K562 (cell line): ENCODE results near the gene TTC22. TPM values are rescaled to one million over a fixed set of nuclear protein-coding genes. Genes with fewer than 3 reads are reported as not detected.
A peak's percentile ranks its signal among the peaks of the same experiment; 100 is the strongest.

Source experiments
- ATAC-seq: fragments of 200-7000 bp; cut with Tn5 transposase; 3 replicates; pipeline ENCODE4 v1.9.1; 2020; ENCODE audit warnings: moderate library complexity
- BruUV-seq: library from RNA; stranded (reverse); fragments of 400-500 nt; replicated peaks from 2 replicates; lab custom pipeline; 2021; lab: Mats Ljungman, UMichigan
- CTCF ChIA-PET: fragments of 300-600 bp; formaldehyde crosslinking; extraction: SDS; loops from one replicate; lab custom pipeline; 2021; ENCODE audit warnings: low intra/inter-chr PET ratio; lab: Yijun Ruan, JAX
- POLR2A ChIA-PET: fragments of 300-600, 350-650 bp; sonication (Branson Sonifier 250); formaldehyde crosslinking; extraction: SDS; loops from one replicate; lab custom pipeline; 2021; ENCODE audit warnings: antibody characterized with exemption, inconsistent platforms; lab: Yijun Ruan, JAX
- DNase-seq, 4 experiments: peaks; one replicate each; pipeline versions ENCODE4 v3.0.0 to v3.0.0-alpha.2; 2011 to 2018; ENCODE audit warnings: low spot score in 3 of 4, mixed read lengths in 3 of 4; ENCODE audit errors: extremely low read depth in 1 of 4
- FAIRE-seq: peaks from 2 replicates; lab custom pipeline; 2011; peaks lifted over from hg19 to GRCh38; lab: Jason Lieb, UNC
- H2AFZ ChIP-seq: 2 replicates; pipeline ENCODE4 v1.6.0; 2011; ENCODE audit warnings: low read depth, low read length, control low read depth, inconsistent platforms
- H3K27ac ChIP-seq: fragments of 200-600 bp; 3 replicates; pipeline ENCODE4 v1.8.0; 2011; ENCODE audit warnings: low read depth, mild to moderate bottlenecking, control low read depth, inconsistent platforms, low read length, moderate library complexity, mixed read lengths; ENCODE audit errors: extremely low read depth
- H3K27me3 ChIP-seq, 2 experiments: fragments of 300-600 bp in 1 of 2; 2 replicates in 1 of 2; 3 replicates in 1 of 2; pipeline versions ENCODE4 v1.6.0 to v1.8.0; 2011; ENCODE audit warnings: inconsistent platforms in 2 of 2, low read length in 2 of 2, mild to moderate bottlenecking in 1 of 2, mixed read lengths in 1 of 2, moderate library complexity in 1 of 2; ENCODE audit not compliant: control insufficient read depth in 2 of 2, insufficient read depth in 2 of 2
- H3K36me3 ChIP-seq: fragments of 300-600 bp; 3 replicates; pipeline ENCODE4 v1.8.0; 2011; ENCODE audit warnings: mild to moderate bottlenecking, low read length, inconsistent platforms; ENCODE audit not compliant: control insufficient read depth, insufficient read depth
- H3K4me1 ChIP-seq, 2 experiments: fragments of 200-600 bp in 1 of 2; replicated peaks in 1 of 2; 2 replicates in 1 of 2; 3 replicates in 1 of 2; pipeline versions ENCODE4 v1.5.1 to v1.8.0; 2011; ENCODE audit warnings: inconsistent platforms in 2 of 2, low read length in 2 of 2, mild to moderate bottlenecking in 1 of 2, mixed read lengths in 1 of 2, moderate library complexity in 1 of 2; ENCODE audit not compliant: control insufficient read depth in 2 of 2, insufficient read depth in 2 of 2
- H3K4me2 ChIP-seq: 2 replicates; pipeline ENCODE4 v1.6.1; 2011; ENCODE audit warnings: low read length, control low read depth, inconsistent platforms, mixed read lengths; ENCODE audit not compliant: insufficient read depth
- H3K4me3 ChIP-seq: fragments of 200-600 bp; sonication (generic), shearing (Covaris generic); 2 replicates; pipeline ENCODE4 v1.5.1; 2016; ENCODE audit warnings: control low read depth, inconsistent platforms
- H3K79me2 ChIP-seq: fragments of 200-600 bp; 3 replicates; pipeline ENCODE4 v1.8.0; 2011; ENCODE audit warnings: low read length, inconsistent platforms; ENCODE audit not compliant: control insufficient read depth, insufficient read depth
- H3K9ac ChIP-seq, 2 experiments: 2 replicates each; pipeline versions ENCODE4 v1.6.0 to v1.6.1; 2011; ENCODE audit warnings: low read depth in 2 of 2, low read length in 2 of 2, control low read depth in 1 of 2, inconsistent platforms in 1 of 2, mild to moderate bottlenecking in 1 of 2, mixed read lengths in 1 of 2; ENCODE audit not compliant: insufficient read depth in 1 of 2
- H3K9me1 ChIP-seq: one replicate; pipeline ENCODE4 v1.6.0; 2011; ENCODE audit warnings: inconsistent platforms, mild to moderate bottlenecking, low read length, moderate library complexity; ENCODE audit not compliant: control insufficient read depth, insufficient read depth
- H3K9me3 ChIP-seq: replicated peaks from 2 replicates; pipeline ENCODE4 v1.5.1; 2011; ENCODE audit warnings: low read depth, low read length, inconsistent platforms; ENCODE audit not compliant: control insufficient read depth, insufficient read depth
- H4K20me1 ChIP-seq: replicated peaks from 2 replicates; pipeline ENCODE4 v1.6.1; 2011; ENCODE audit warnings: low read length, inconsistent platforms, mixed read lengths; ENCODE audit not compliant: control insufficient read depth, insufficient read depth
- E2F3 ChIP-seq: fragments of 250-450 bp; sonication (Bioruptor Pico); IDR thresholded peaks from 2 replicates; pipeline ENCODE4 v1.4.0; 2020; ENCODE audit warnings: mild to moderate bottlenecking
- NR2C2 ChIP-seq, 2 experiments: fragments of 200-800 bp in 1 of 2; sonication (Bioruptor generic) in 1 of 2; sonication (generic) in 1 of 2; formaldehyde crosslinking in 1 of 2; IDR thresholded peaks; 2 replicates each; pipeline versions ENCODE4 v1.6.1 to v1.8.0; 2016 to 2022; ENCODE audit warnings: mild to moderate bottlenecking in 1 of 2, missing compliant biosample characterization in 1 of 2, missing genetic modification characterization in 1 of 2, missing genetic modification reagents in 1 of 2
- RAD21 ChIP-seq, 2 experiments: fragments of 250-450 bp in 1 of 2; fragments of 450-650 bp in 1 of 2; sonication (Bioruptor Pico) in 1 of 2; formaldehyde crosslinking in 1 of 2; IDR thresholded peaks in 1 of 2; conservative IDR thresholded peaks in 1 of 2; 2 replicates each; pipeline versions ENCODE4 v1.4.0 to v1.8.0; 2020 to 2022; ENCODE audit warnings: mild to moderate bottlenecking in 2 of 2, moderate library complexity in 1 of 2
- ZBTB17 ChIP-seq: fragments of 450-650 bp; formaldehyde crosslinking; IDR thresholded peaks from 2 replicates; pipeline ENCODE4 v1.4.0; 2020; ENCODE audit warnings: mild to moderate bottlenecking
- WGBS: fragments of 100-300 bp; shearing (Covaris generic); methylation state at CpG from one replicate; pipeline ENCODE4 v1.1.6; 2016; ENCODE audit warnings: low coverage, mixed read lengths; ENCODE audit not compliant: insufficient coverage; ENCODE audit errors: missing lambda C conversion rate; 5-methylcytosine and 5-hydroxymethylcytosine counted together
- in situ Hi-C: fragments of 300-500 bp; cut with MboI; formaldehyde crosslinking; loops from 4 replicates; pipeline ENCODE4 v1.15.0; 2018; ENCODE audit warnings: inconsistent platforms, mixed read lengths
- intact Hi-C: fragments of 100-400 bp; cut with micrococcal nuclease; formaldehyde crosslinking; loops from 2 replicates; pipeline ENCODE4 v1.14.2; 2022
- polyA plus RNA-seq, 8 experiments: library from polyadenylated mRNA; depleted of rRNA in 4 of 8; stranded (reverse) in 5 of 8; unstranded in 3 of 8; fragments of >200 nt; fragmentation: Nextera tagmentation in 2 of 8; fragmentation: Illumina TruSeq in 1 of 8; extraction: Ambion mirVana in 2 of 8; extraction: Trizol in 1 of 8; gene quantifications; 2 replicates each; pipeline versions ENCODE4 v1.2.1 to v1.2.3, GENCODE V29; 2011 to 2014; ENCODE audit warnings: inconsistent platforms in 1 of 8, missing spikeins in 1 of 8
- total RNA-seq, 7 experiments: library from RNA; depleted of rRNA in 6 of 7; stranded (reverse); fragments of >200 nt in 6 of 7; fragmentation: Illumina TruSeq in 2 of 7; extraction: Trizol in 2 of 7; gene quantifications; 2 replicates each; pipeline versions ENCODE4 v1.2.1 to v1.2.3, GENCODE V29; 2011 to 2021; ENCODE audit warnings: low replicate concordance in 1 of 7
- TF ChIP-seq, protein P1 (sequence below), 3 experiments: IDR thresholded peaks in 2 of 3; conservative IDR thresholded peaks in 1 of 3; 2 replicates each; pipeline ENCODE4 v1.5.1; 2011 to 2012; ENCODE audit warnings: low read length in 3 of 3, mild to moderate bottlenecking in 3 of 3, control low read depth in 2 of 3, improper control_type of control experiment in 1 of 3, inconsistent platforms in 1 of 3, low read depth in 1 of 3, mixed read lengths in 1 of 3, moderate library complexity in 1 of 3; ENCODE audit not compliant: insufficient read depth in 2 of 3
- TF ChIP-seq, protein P2 (sequence below): IDR thresholded peaks from 2 replicates; pipeline ENCODE4 v1.6.1; 2011; ENCODE audit warnings: borderline replicate concordance, low read depth, mild to moderate bottlenecking, moderate library complexity, low read length; ENCODE audit not compliant: insufficient read depth, poor library complexity, severe bottlenecking

The TTC22 gene
- total and polyA plus RNA-seq, 9 of the 15 experiments (the other 6 are each of a cell fraction or from before 2014, with no cell fraction given): 0.07 TPM; not detected in 8

DNA sequence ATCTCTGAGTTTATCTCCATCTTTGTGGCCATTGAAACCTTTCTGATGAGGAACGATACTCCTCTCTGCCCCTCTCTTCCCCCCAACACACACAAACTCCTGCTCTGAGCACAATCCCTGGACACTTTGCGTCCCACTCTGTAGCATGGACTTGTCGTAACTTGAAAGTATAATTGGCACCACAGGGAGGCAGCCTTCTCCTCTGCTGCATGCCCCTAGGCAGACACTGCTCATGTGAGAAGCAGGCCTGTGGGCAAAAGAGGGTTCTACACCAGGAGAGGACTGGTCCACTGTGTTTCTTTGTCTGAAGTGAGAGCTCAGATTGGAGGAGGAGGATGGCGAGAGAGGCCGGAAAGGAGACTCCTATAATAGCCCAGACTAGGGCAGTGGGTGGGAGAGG is 33.0 kb downstream of the TTC22 start:
- in situ Hi-C loops: no loop called here
- ATAC-seq (no peak), FAIRE-seq (no peak)
- no TSS peak for BruUV-seq
- Histone ChIP-seq H3K36me3 (no peaks in the 10 kb centered on the region), H3K9me1 (no peaks in the 10 kb centered on the region), H4K20me1 (no peaks in the 10 kb centered on the region), H3K27me3 (peaks cover 0 to 6% of the 10 kb centered on the region in 2 experiments; a peak in 2 of 5 replicates), H3K4me1 (peaks cover 0 to 7% of the 10 kb centered on the region in 2 experiments; a peak in 2 of 5 replicates)
- intact Hi-C loops: no loop called here
- ChIA-PET CTCF (no interaction called here), POLR2A (interaction anchor here (0.5 kb wide), 1 partner anchor 31 kb away, joined by 3 read pairs; no protein-coding TSS in a partner anchor)
- WGBS: 12% methylated on average over 5 of the region's 5 CpGs
- no peak for TF ChIP-seq ZBTB17 (CRISPR knock-in tag)
- TF ChIP-seq, protein P1, sequence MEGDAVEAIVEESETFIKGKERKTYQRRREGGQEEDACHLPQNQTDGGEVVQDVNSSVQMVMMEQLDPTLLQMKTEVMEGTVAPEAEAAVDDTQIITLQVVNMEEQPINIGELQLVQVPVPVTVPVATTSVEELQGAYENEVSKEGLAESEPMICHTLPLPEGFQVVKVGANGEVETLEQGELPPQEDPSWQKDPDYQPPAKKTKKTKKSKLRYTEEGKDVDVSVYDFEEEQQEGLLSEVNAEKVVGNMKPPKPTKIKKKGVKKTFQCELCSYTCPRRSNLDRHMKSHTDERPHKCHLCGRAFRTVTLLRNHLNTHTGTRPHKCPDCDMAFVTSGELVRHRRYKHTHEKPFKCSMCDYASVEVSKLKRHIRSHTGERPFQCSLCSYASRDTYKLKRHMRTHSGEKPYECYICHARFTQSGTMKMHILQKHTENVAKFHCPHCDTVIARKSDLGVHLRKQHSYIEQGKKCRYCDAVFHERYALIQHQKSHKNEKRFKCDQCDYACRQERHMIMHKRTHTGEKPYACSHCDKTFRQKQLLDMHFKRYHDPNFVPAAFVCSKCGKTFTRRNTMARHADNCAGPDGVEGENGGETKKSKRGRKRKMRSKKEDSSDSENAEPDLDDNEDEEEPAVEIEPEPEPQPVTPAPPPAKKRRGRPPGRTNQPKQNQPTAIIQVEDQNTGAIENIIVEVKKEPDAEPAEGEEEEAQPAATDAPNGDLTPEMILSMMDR (IDR thresholded peaks at IDR 0.05 in 2 of 3, conservative IDR thresholded peaks at IDR 0.05 in 1 of 3; ENCODE audit: insufficient read depth in 2 of 3, low read depth in 1 of 3, low read length in 3 of 3): peak; percentile 30 to 44 (median 40); a peak in 4 of 6 replicates
- peak in 1 of 2 experiments; percentile 45; a peak in 2 of 4 replicates for TF ChIP-seq RAD21 (CRISPR knock-in tag; conservative IDR thresholded peaks at IDR 0.05 in 1 of 2, IDR thresholded peaks at IDR 0.05 in 1 of 2)
- TF ChIP-seq, protein P2, sequence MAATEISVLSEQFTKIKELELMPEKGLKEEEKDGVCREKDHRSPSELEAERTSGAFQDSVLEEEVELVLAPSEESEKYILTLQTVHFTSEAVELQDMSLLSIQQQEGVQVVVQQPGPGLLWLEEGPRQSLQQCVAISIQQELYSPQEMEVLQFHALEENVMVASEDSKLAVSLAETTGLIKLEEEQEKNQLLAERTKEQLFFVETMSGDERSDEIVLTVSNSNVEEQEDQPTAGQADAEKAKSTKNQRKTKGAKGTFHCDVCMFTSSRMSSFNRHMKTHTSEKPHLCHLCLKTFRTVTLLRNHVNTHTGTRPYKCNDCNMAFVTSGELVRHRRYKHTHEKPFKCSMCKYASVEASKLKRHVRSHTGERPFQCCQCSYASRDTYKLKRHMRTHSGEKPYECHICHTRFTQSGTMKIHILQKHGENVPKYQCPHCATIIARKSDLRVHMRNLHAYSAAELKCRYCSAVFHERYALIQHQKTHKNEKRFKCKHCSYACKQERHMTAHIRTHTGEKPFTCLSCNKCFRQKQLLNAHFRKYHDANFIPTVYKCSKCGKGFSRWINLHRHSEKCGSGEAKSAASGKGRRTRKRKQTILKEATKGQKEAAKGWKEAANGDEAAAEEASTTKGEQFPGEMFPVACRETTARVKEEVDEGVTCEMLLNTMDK: peak; percentile 17
- TF ChIP-seq NR2C2 (CRISPR knock-in tag; IDR thresholded peaks at IDR 0.05): peak; percentile 1; the same call in 1 of the 2 replicates
- TF ChIP-seq NR2C2 (tag; IDR thresholded peaks at IDR 0.05): no peak
- no peak for TF ChIP-seq E2F3
- TF ChIP-seq, all 486 proteins: peak for 4
- H3K9me3 ChIP-seq: no peaks in the 10 kb centered on the region
- H3K9ac ChIP-seq: no peak overlapping the region
- H3K4me3 ChIP-seq: no peak overlapping the region
- no peak overlapping the region for H3K4me2 ChIP-seq
- peaks cover 12% of the 10 kb centered on the region for H3K79me2 ChIP-seq
- no peak overlapping the region for H3K27ac ChIP-seq
- no peak for DNase-seq
- no peak overlapping the region for H2AFZ ChIP-seq
